MM.1S (cell line): Measurements from ENCODE around the gene ATF3.
A peak's percentile ranks its signal among the peaks of the same experiment; 100 is the strongest.

Experiments
- DNase-seq: peaks from one replicate; pipeline ENCODE4 v3.0.0-alpha.2; 2015
- H2AFZ ChIP-seq: fragments of 300-600 bp; sonication (generic); 2 replicates; pipeline ENCODE4 v1.6.0; 2016; ENCODE audit warnings: antibody characterized with exemption, low read length
- H3F3A ChIP-seq: fragments of 300-600 bp; sonication (generic); 2 replicates; pipeline ENCODE4 v1.6.1; 2016; ENCODE audit warnings: mild to moderate bottlenecking, antibody characterized with exemption, low read length, moderate library complexity, mixed read lengths; ENCODE audit not compliant: insufficient read depth
- H3K27ac ChIP-seq: fragments of 300-600 bp; sonication (generic); 2 replicates; pipeline ENCODE4 v1.5.1; 2016; ENCODE audit warnings: mild to moderate bottlenecking, low read length
- H3K27me3 ChIP-seq: fragments of 300-600 bp; sonication (generic); replicated peaks from 2 replicates; pipeline ENCODE4 v1.6.0; 2016; ENCODE audit warnings: low read length; ENCODE audit not compliant: insufficient read depth
- H3K36me3 ChIP-seq: fragments of 300-600 bp; sonication (generic); replicated peaks from 2 replicates; pipeline ENCODE4 v1.6.1; 2016; ENCODE audit warnings: mild to moderate bottlenecking, low read length, mixed read lengths; ENCODE audit not compliant: insufficient read depth
- H3K4me1 ChIP-seq: fragments of 300-600 bp; sonication (generic); 2 replicates; pipeline ENCODE4 v1.6.1; 2016; ENCODE audit warnings: low read length, mixed read lengths
- H3K4me2 ChIP-seq: fragments of 300-600 bp; sonication (generic); 2 replicates; pipeline ENCODE4 v1.6.0; 2016; ENCODE audit warnings: low read depth, low read length
- H3K4me3 ChIP-seq: fragments of 300-600 bp; sonication (generic); 2 replicates; pipeline ENCODE4 v1.5.1; 2016; ENCODE audit warnings: low read length, mixed read lengths
- H3K79me2 ChIP-seq: fragments of 300-600 bp; sonication (generic); 2 replicates; pipeline ENCODE4 v1.6.1; 2016; ENCODE audit warnings: mixed run types, low read length, mixed read lengths
- H3K9ac ChIP-seq: fragments of 300-600 bp; sonication (generic); 2 replicates; pipeline ENCODE4 v1.6.1; 2016; ENCODE audit warnings: low read length, mixed read lengths
- H3K9me2 ChIP-seq: fragments of 300-600 bp; sonication (generic); replicated peaks from 2 replicates; pipeline ENCODE4 v1.6.1; 2016; ENCODE audit warnings: mild to moderate bottlenecking, low read length, mixed read lengths; ENCODE audit not compliant: insufficient read depth
- H3K9me3 ChIP-seq: fragments of 300-600 bp; sonication (generic); replicated peaks from 2 replicates; pipeline ENCODE4 v1.6.1; 2016; ENCODE audit warnings: mild to moderate bottlenecking, low read length, mixed read lengths; ENCODE audit not compliant: insufficient read depth
- H4K20me1 ChIP-seq: fragments of 300-600 bp; sonication (generic); 2 replicates; pipeline ENCODE4 v1.6.1; 2016; ENCODE audit warnings: mild to moderate bottlenecking, low read length, moderate library complexity, mixed read lengths; ENCODE audit not compliant: insufficient read depth
- EZH2 ChIP-seq: fragments of 300-600 bp; sonication (generic); optimal IDR thresholded peaks from 2 replicates; pipeline ENCODE3; 2017; ENCODE audit warnings: low read depth, mild to moderate bottlenecking, antibody characterized with exemption, low read length, mixed read lengths
- EZH2phosphoT487 ChIP-seq: fragments of 300-600 bp; sonication (generic); IDR thresholded peaks from 2 replicates; pipeline ENCODE4 v1.6.1; 2018; ENCODE audit warnings: antibody characterized with exemption, low read length
- TF ChIP-seq, protein P1 (sequence below): fragments of 300-600 bp; sonication (generic); IDR thresholded peaks from 2 replicates; pipeline ENCODE4 v1.5.1; 2016; ENCODE audit warnings: antibody characterized with exemption, low read length, mixed read lengths

The ATF3 gene

DNA sequence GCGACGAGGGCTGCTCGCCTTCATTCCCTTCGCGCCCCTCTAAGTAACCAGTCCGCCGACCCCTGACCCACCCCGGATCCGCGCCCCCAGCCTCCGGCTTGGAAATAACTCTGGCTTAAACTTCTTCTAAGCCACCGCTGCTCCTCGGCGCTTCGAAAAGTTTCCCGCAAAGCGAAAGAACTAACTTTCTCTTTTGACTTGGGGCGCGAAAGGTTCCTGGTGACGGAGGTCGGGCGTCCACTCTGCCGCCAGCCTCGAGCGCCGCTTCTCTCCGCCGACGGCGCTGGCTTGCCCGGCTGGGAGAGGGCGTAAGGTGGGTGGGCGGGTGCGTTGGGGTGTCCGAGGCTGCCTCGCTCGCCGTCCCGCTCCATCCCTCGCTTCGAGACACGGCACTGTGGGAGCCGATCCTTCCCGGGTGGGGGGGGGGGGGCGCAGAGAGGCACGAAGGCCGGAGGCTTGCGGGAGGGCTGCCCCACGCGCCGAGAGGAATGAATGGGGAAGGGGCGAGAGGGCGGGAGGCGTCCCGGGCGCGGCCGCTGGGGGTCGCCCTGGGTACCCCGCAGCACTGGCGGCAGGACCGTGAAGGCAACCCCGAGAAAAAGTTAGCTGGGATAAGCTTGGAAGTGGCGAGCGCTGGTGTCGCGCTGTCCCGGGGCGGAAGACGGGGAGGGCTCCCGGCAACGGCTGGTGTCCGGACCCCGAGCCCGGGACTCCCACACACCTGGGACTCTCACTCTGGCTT is 569 bp downstream of the ATF3 start:
- Histone ChIP-seq H3K9ac (peak overlapping the region; percentile 98), H3K4me3 (peak overlapping the region; percentile 82), H3K27ac (peak overlapping the region; percentile 96), H3K36me3 (no peaks in the 10 kb centered on the region), H3K4me1 (peaks cover 39% of the 10 kb centered on the region), H3K9me3 (no peaks in the 10 kb centered on the region), H3K9me2 (no peaks in the 10 kb centered on the region), H3K4me2 (peak overlapping the region; percentile 98), H3F3A (peaks cover 35% of the 10 kb centered on the region), H4K20me1 (no peaks in the 10 kb centered on the region), H3K79me2 (peaks cover 49% of the 10 kb centered on the region), H3K27me3 (peaks cover 17% of the 10 kb centered on the region), H2AFZ (peak overlapping the region; percentile 43)
- TF ChIP-seq, protein P1, sequence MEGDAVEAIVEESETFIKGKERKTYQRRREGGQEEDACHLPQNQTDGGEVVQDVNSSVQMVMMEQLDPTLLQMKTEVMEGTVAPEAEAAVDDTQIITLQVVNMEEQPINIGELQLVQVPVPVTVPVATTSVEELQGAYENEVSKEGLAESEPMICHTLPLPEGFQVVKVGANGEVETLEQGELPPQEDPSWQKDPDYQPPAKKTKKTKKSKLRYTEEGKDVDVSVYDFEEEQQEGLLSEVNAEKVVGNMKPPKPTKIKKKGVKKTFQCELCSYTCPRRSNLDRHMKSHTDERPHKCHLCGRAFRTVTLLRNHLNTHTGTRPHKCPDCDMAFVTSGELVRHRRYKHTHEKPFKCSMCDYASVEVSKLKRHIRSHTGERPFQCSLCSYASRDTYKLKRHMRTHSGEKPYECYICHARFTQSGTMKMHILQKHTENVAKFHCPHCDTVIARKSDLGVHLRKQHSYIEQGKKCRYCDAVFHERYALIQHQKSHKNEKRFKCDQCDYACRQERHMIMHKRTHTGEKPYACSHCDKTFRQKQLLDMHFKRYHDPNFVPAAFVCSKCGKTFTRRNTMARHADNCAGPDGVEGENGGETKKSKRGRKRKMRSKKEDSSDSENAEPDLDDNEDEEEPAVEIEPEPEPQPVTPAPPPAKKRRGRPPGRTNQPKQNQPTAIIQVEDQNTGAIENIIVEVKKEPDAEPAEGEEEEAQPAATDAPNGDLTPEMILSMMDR: peak; percentile 48
- no peak for TF ChIP-seq EZH2phosphoT487
- DNase-seq: peak; percentile 81

DNA sequence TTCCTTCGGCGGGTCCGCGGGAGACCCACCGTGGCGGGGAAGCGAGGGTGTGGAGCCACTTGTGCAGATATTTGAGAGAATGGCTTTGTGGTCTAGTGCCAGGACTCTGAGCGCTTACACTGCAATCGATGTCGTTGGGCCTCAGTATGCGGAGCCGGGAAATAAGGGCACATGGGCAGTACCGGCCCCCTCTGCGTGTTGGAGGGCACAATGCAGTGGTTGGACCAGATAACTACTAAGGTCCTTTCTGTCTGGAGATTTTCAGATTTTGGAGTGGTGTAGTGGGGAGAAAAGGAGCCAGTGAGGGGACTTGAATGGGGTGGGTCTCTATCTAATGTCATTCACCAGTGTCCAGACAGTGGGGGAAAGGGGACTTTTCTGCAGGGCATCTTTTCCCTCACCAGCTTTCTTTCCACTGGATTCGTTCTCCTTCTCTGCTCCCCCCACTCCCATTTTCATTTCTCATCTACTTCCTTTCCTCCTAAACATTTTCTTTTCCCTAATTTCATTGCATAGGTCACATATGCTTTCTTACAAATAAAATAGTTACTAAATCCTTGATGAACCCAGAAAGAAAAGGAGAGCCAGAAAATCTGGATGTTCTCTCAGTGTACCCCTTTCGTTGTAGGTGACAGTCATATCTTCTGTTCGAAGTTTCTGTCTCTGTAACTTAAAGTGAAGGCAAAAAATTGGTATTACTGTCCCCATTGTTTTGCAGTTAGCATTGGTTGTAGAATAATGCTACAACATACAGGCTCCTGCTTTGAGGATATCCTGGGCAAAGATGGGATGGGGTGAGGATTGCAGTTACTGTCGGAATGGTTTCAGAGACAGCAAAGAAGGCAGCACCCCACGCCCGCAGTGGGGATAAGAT is 1.4 kb downstream of the ATF3 start:
- Histone ChIP-seq H3K79me2 (peaks cover 53% of the 10 kb centered on the region), H3K4me3 (peak overlapping the region; percentile 82), H3K9me3 (no peaks in the 10 kb centered on the region), H2AFZ (peak overlapping the region; percentile 16; the same call in 1 of the 2 replicates), H3K27me3 (peaks cover 17% of the 10 kb centered on the region), H3K36me3 (no peaks in the 10 kb centered on the region), H3K9ac (peak overlapping the region; percentile 98), H4K20me1 (no peaks in the 10 kb centered on the region), H3K27ac (peak overlapping the region; percentile 96; the same call in 1 of the 2 replicates), H3K4me2 (peak overlapping the region; percentile 98), H3F3A (peaks cover 40% of the 10 kb centered on the region), H3K4me1 (peaks cover 45% of the 10 kb centered on the region), H3K9me2 (no peaks in the 10 kb centered on the region)
- no peak for DNase-seq
- TF ChIP-seq, protein P1: no peak

DNA sequence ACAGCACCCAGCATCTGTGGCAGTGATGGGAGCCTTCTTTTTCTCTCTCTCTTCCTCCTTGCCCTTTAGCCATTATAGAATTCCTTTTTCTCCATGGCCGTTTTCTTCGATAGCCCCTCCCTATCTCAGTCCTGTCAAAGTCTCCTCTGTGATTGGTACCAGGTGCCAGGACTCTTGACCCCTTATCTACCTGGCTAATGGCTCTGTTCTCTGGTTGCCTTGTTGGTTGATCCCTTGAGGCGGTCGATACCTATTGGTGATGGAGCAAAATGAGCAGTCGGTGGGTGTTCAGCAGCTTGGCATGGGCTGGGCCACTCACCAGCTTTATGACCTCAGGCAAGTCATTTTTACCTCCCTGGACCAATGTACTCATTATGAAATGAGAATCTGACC is 2.0 kb downstream of the ATF3 start:
- Histone ChIP-seq H3K36me3 (no peaks in the 10 kb centered on the region), H4K20me1 (no peaks in the 10 kb centered on the region), H3K27ac (no peak overlapping the region), H3K9me2 (no peaks in the 10 kb centered on the region), H3K9me3 (no peaks in the 10 kb centered on the region), H3K9ac (no peak overlapping the region; the same call in 1 of the 2 replicates), H3K79me2 (peaks cover 59% of the 10 kb centered on the region), H3F3A (peaks cover 40% of the 10 kb centered on the region), H3K27me3 (peaks cover 10% of the 10 kb centered on the region), H3K4me1 (peaks cover 48% of the 10 kb centered on the region), H3K4me2 (peak overlapping the region; percentile 98), H2AFZ (no peak overlapping the region), H3K4me3 (0 out of 2 replicates have a peak overlapping the region, but pooled peaks have one; percentile 82)
- no peak for DNase-seq
- TF ChIP-seq EZH2phosphoT487 (no peak), EZH2 (no peak)
- TF ChIP-seq, protein P1: no peak
